Endothelial cell of umbilical vein (primary cell): Measurements from ENCODE around the gene FAM114A1. TPM values are rescaled to one million over a fixed set of nuclear protein-coding genes. Genes with fewer than 3 reads are reported as not detected.

ENCODE experiments used
- BruUV-seq: library from RNA; stranded (reverse); fragments of 400-500 nt; replicated peaks from 2 replicates; lab custom pipeline; 2021; lab: Mats Ljungman, UMichigan
- CTCF ChIA-PET: fragments of 300-600, 350-600 bp; sonication (Branson Sonifier 250); formaldehyde crosslinking; loops from one replicate; lab custom pipeline; 2021; ENCODE audit warnings: antibody characterized with exemption, inconsistent platforms; lab: Charles Lee
- POLR2A ChIA-PET: fragments of 300-600, 350-600 bp; sonication (Branson Sonifier 250); formaldehyde crosslinking; loops from one replicate; lab custom pipeline; 2021; ENCODE audit warnings: antibody characterized with exemption, inconsistent platforms; lab: Charles Lee
- DNase-seq: peaks from one replicate; pipeline ENCODE4 v3.0.0-alpha.2; 2011; ENCODE audit warnings: low read depth, low spot score
- FAIRE-seq: peaks from 2 replicates; lab custom pipeline; 2011; peaks lifted over from hg19 to GRCh38; lab: Jason Lieb, UNC
- H2AFZ ChIP-seq: 2 replicates; pipeline ENCODE4 v1.6.0; 2012; ENCODE audit warnings: low read depth, low read length, control low read depth, inconsistent platforms
- H3K27ac ChIP-seq: 2 replicates; pipeline ENCODE4 v1.5.1; 2011; ENCODE audit warnings: low read depth, mild to moderate bottlenecking, control low read depth, low read length, moderate library complexity; ENCODE audit not compliant: insufficient read depth
- H3K27me3 ChIP-seq, 2 experiments: 2 replicates each; pipeline versions ENCODE4 v1.6.0 to v1.6.1; 2011; ENCODE audit warnings: low read length in 2 of 2, mixed read lengths in 1 of 2; ENCODE audit not compliant: control insufficient read depth in 2 of 2, insufficient read depth in 2 of 2
- H3K36me3 ChIP-seq, 2 experiments: 2 replicates in 1 of 2; 3 replicates in 1 of 2; pipeline ENCODE4 v1.5.1; 2011; ENCODE audit warnings: low read length in 2 of 2, mild to moderate bottlenecking in 1 of 2, moderate library complexity in 1 of 2; ENCODE audit not compliant: control insufficient read depth in 2 of 2, insufficient read depth in 2 of 2; ENCODE audit errors: extremely low read depth in 1 of 2
- H3K4me1 ChIP-seq: 3 replicates; pipeline ENCODE4 v1.5.1; 2011; ENCODE audit warnings: mild to moderate bottlenecking, low read length; ENCODE audit not compliant: control insufficient read depth, insufficient read depth; ENCODE audit errors: extremely low read depth
- H3K4me2 ChIP-seq: 2 replicates; pipeline ENCODE4 v1.6.1; 2011; ENCODE audit warnings: low read length, control low read depth, mixed read lengths; ENCODE audit not compliant: insufficient read depth
- H3K4me3 ChIP-seq, 3 experiments: fragments of 200-600 bp in 1 of 3; sonication (generic), shearing (Covaris generic) in 1 of 3; replicated peaks in 1 of 3; 2 replicates each; pipeline ENCODE4 v1.5.1; 2011 to 2016; ENCODE audit warnings: control low read depth in 3 of 3, low read length in 3 of 3, mild to moderate bottlenecking in 2 of 3, inconsistent platforms in 1 of 3, low read depth in 1 of 3, moderate library complexity in 1 of 3; ENCODE audit not compliant: insufficient read depth in 1 of 3
- H3K79me2 ChIP-seq: 2 replicates; pipeline ENCODE4 v1.6.0; 2012; ENCODE audit warnings: low read length, inconsistent platforms; ENCODE audit not compliant: control insufficient read depth, insufficient read depth
- H3K9ac ChIP-seq: replicated peaks from 2 replicates; pipeline ENCODE3; 2011; ENCODE audit warnings: low read length, control low read depth; ENCODE audit not compliant: insufficient read depth; ENCODE audit errors: extremely low read depth
- H3K9me1 ChIP-seq: replicated peaks from 3 replicates; pipeline ENCODE4 v1.6.0; 2011; ENCODE audit warnings: mild to moderate bottlenecking, low read length; ENCODE audit not compliant: control insufficient read depth, insufficient read depth; ENCODE audit errors: extremely low read depth
- H3K9me3 ChIP-seq: replicated peaks from 2 replicates; pipeline ENCODE4 v1.5.1; 2012; ENCODE audit warnings: low read length, inconsistent platforms; ENCODE audit not compliant: control insufficient read depth, insufficient read depth
- H4K20me1 ChIP-seq: replicated peaks from 2 replicates; pipeline ENCODE3; 2011; ENCODE audit warnings: mild to moderate bottlenecking, low read length; ENCODE audit not compliant: control insufficient read depth, insufficient read depth; ENCODE audit errors: extremely low read depth
- EZH2 ChIP-seq: IDR thresholded peaks from 2 replicates; pipeline ENCODE4 v1.6.1; 2012; ENCODE audit warnings: borderline replicate concordance, low read depth, mild to moderate bottlenecking, moderate library complexity, low read length, inconsistent platforms; ENCODE audit not compliant: severe bottlenecking
- FOS ChIP-seq: IDR thresholded peaks from 2 replicates; pipeline ENCODE4 v1.6.1; 2011; ENCODE audit warnings: mild to moderate bottlenecking, low read length, moderate library complexity, borderline replicate concordance; ENCODE audit not compliant: insufficient read depth
- GATA2 ChIP-seq: IDR thresholded peaks from 2 replicates; pipeline ENCODE4 v1.7.0; 2011; ENCODE audit warnings: low read depth, mild to moderate bottlenecking, moderate library complexity, mixed read lengths, low read length; ENCODE audit not compliant: insufficient read length, insufficient read depth
- JUN ChIP-seq: IDR thresholded peaks from 2 replicates; pipeline ENCODE4 v1.6.1; 2011; ENCODE audit warnings: borderline replicate concordance, low read depth; ENCODE audit not compliant: insufficient read length, insufficient read depth
- MAX ChIP-seq: IDR thresholded peaks from 2 replicates; pipeline ENCODE4 v1.6.1; 2011; ENCODE audit not compliant: insufficient read depth, insufficient read length
- MYC ChIP-seq: IDR thresholded peaks from one replicate; pipeline ENCODE4 v1.6.1; 2011; ENCODE audit warnings: mild to moderate bottlenecking, low read depth, low read length
- POLR2A ChIP-seq: IDR thresholded peaks from 2 replicates; pipeline ENCODE4 v1.6.1; 2012; ENCODE audit warnings: low read depth, mild to moderate bottlenecking, control low read depth, low read length
- POLR2AphosphoS5 ChIP-seq: IDR thresholded peaks from 2 replicates; pipeline ENCODE4 v1.6.1; 2012; ENCODE audit warnings: low read depth, mild to moderate bottlenecking, control low read depth, low read length, moderate library complexity; ENCODE audit not compliant: insufficient read depth
- dilution Hi-C: fragments of 300-500 bp; cut with MboI; formaldehyde crosslinking; loops from one replicate; pipeline ENCODE4 v1.15.0; 2019; ENCODE audit warnings: low sequenced_read_pairs; ENCODE audit not compliant: extremely low pct_ligation_motif_present
- intact Hi-C: fragments of 100-400 bp; cut with micrococcal nuclease; formaldehyde crosslinking; loops from one replicate; pipeline ENCODE4 v1.10.0; 2022
- polyA plus RNA-seq, 4 experiments: library from polyadenylated mRNA; depleted of rRNA in 3 of 4; stranded (reverse) in 3 of 4; unstranded in 1 of 4; fragments of >200 nt; gene quantifications; 2 replicates each; pipeline versions ENCODE4 v1.2.1 to v1.2.3, GENCODE V29; 2011 to 2012; ENCODE audit warnings: missing spikeins in 1 of 4
- total RNA-seq: library from RNA; stranded (reverse); gene quantifications from 2 replicates; pipeline ENCODE4 v1.2.3, GENCODE V29; 2021
- TF ChIP-seq, protein P1 (sequence below), 2 donors: IDR thresholded peaks; 1 replicate in 1 of 2; 2 replicates in 1 of 2; pipeline ENCODE4 v1.5.1; 2011; ENCODE audit warnings: low read length in 2 of 2, mild to moderate bottlenecking in 2 of 2, moderate library complexity in 2 of 2, control low read depth in 1 of 2, inconsistent platforms in 1 of 2, low read depth in 1 of 2; ENCODE audit not compliant: insufficient read depth in 1 of 2; ENCODE audit errors: extremely low read depth in 1 of 2

The FAM114A1 gene
- total and polyA plus RNA-seq, 2 donors (not counting 3 experiments of a cell fraction or from before 2014, with no cell fraction given), result 99.2 to 118 TPM

DNA sequence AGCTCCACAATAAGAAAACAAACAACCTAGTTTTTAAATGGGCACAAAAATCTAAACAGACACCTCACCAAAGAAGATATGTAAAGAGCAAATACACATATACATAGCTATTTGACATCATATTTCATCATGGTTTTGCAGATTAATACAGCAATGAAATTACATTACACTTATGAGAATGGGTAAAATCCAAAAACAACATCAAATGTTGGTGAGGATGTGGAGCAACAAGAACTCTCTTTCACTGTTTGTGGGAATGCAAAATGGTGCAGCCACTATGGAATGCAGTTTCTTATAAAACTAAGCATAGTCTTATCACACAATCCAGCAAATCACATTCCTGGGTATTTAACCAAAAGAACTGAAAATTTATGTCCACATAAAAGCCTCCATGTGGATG is 36.0 kb upstream of the FAM114A1 start:
- Histone ChIP-seq H3K36me3 (no peaks in the 10 kb centered on the region), H3K27me3 (peaks cover 0 to 7% of the 10 kb centered on the region in 2 experiments), H3K79me2 (no peaks in the 10 kb centered on the region), H3K4me1 (no peaks in the 10 kb centered on the region), H3K9ac (no peak overlapping the region), H3K27ac (no peak overlapping the region), H3K4me2 (no peak overlapping the region), H3K9me1 (no peaks in the 10 kb centered on the region), H3K9me3 (no peaks in the 10 kb centered on the region), H2AFZ (no peak overlapping the region), H4K20me1 (no peaks in the 10 kb centered on the region), H3K4me3 (no peak overlapping the region)
- DNase-seq (no peak), FAIRE-seq (no peak)
- intact Hi-C loops, result no loop called here
- dilution Hi-C loops, result no loop called here
- no peak for TF ChIP-seq EZH2
- TF ChIP-seq FOS, result no peak
- TF ChIP-seq JUN, result no peak
- TF ChIP-seq, protein P1, sequence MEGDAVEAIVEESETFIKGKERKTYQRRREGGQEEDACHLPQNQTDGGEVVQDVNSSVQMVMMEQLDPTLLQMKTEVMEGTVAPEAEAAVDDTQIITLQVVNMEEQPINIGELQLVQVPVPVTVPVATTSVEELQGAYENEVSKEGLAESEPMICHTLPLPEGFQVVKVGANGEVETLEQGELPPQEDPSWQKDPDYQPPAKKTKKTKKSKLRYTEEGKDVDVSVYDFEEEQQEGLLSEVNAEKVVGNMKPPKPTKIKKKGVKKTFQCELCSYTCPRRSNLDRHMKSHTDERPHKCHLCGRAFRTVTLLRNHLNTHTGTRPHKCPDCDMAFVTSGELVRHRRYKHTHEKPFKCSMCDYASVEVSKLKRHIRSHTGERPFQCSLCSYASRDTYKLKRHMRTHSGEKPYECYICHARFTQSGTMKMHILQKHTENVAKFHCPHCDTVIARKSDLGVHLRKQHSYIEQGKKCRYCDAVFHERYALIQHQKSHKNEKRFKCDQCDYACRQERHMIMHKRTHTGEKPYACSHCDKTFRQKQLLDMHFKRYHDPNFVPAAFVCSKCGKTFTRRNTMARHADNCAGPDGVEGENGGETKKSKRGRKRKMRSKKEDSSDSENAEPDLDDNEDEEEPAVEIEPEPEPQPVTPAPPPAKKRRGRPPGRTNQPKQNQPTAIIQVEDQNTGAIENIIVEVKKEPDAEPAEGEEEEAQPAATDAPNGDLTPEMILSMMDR (IDR thresholded peaks at IDR 0.05; ENCODE audit: extremely low read depth in 1 of 2, insufficient read depth in 1 of 2, low read depth in 1 of 2, low read length in 2 of 2), result no peak
- TF ChIP-seq POLR2AphosphoS5, result no peak
- TF ChIP-seq GATA2, result no peak
- TF ChIP-seq MAX, result no peak
- no peak for TF ChIP-seq MYC
- no peak for TF ChIP-seq POLR2A
- CTCF ChIA-PET, result interaction anchor here (0.9 to 1.7 kb wide), 4 partner anchors 19 to 29 kb away, joined by 3 to 6 read pairs (median 4); no protein-coding TSS in a partner anchor
- POLR2A ChIA-PET, result no interaction called here
- BruUV-seq, result no TSS peak
